HEK293 (cell line): ENCODE data around the gene ZNF467.

Experiments used
- CTCF ChIA-PET: fragments of 350-600 bp; formaldehyde crosslinking; extraction: SDS; loops from one replicate; lab custom pipeline; 2021; ENCODE audit warnings: antibody characterized with exemption; lab: Yijun Ruan, JAX
- POLR2A ChIA-PET: fragments of 300-600 bp; formaldehyde crosslinking; extraction: SDS; loops from one replicate; lab custom pipeline; 2020; ENCODE audit warnings: antibody characterized with exemption, inconsistent platforms; lab: Yijun Ruan, JAX
- H3K27ac ChIP-seq: fragments of 200-500 bp; sonication (Bioruptor generic); 2 replicates; pipeline ENCODE4 v1.5.1; 2014; ENCODE audit warnings: low read depth, low read length, control low read depth, inconsistent platforms; ENCODE audit errors: extremely low read depth
- H3K36me3 ChIP-seq, 2 experiments: fragments of 200-500 bp in 1 of 2; sonication (Bioruptor generic) in 1 of 2; 1 replicate in 1 of 2; 2 replicates in 1 of 2; pipeline ENCODE4 v1.5.1; 2014 to 2017; ENCODE audit warnings: inconsistent platforms in 2 of 2, low read length in 2 of 2; ENCODE audit not compliant: control insufficient read depth in 2 of 2, insufficient read depth in 1 of 2
- H3K4me1 ChIP-seq: fragments of 200-500 bp; sonication (Bioruptor generic); 2 replicates; pipeline ENCODE4 v1.5.1; 2014; ENCODE audit warnings: mild to moderate bottlenecking, low read length, inconsistent platforms; ENCODE audit not compliant: control insufficient read depth, insufficient read depth
- H3K4me3 ChIP-seq: 2 replicates; pipeline ENCODE4 v1.5.1; 2011; ENCODE audit warnings: low read depth, mild to moderate bottlenecking, control low read depth, low read length, moderate library complexity
- H3K9me3 ChIP-seq: fragments of 200-500 bp; sonication (Bioruptor generic); 2 replicates; pipeline ENCODE4 v1.5.1; 2014; ENCODE audit warnings: low read depth, low read length, inconsistent platforms; ENCODE audit not compliant: control insufficient read depth, insufficient read depth
- GLI2 ChIP-seq: fragments of 450-650 bp; formaldehyde crosslinking; IDR thresholded peaks from 2 replicates; pipeline ENCODE4; 2017; ENCODE audit warnings: missing biosample characterization, missing genetic modification characterization, low read depth, borderline replicate concordance
- OVOL3 ChIP-seq: fragments of 450-650 bp; formaldehyde crosslinking; IDR thresholded peaks from 2 replicates; pipeline ENCODE4 v1.5.1; 2016; ENCODE audit warnings: missing biosample characterization, missing genetic modification characterization
- ZBTB10 ChIP-seq: fragments of 450-650 bp; formaldehyde crosslinking; IDR thresholded peaks from 2 replicates; pipeline ENCODE4 v1.5.1; 2016; ENCODE audit warnings: missing biosample characterization, missing genetic modification characterization
- ZBTB44 ChIP-seq: fragments of 450-650 bp; IDR thresholded peaks from 2 replicates; pipeline ENCODE4 v1.5.1; 2018; ENCODE audit warnings: missing biosample characterization, mild to moderate bottlenecking, missing genetic modification characterization
- ZNF768 ChIP-seq: fragments of 450-650 bp; formaldehyde crosslinking; IDR thresholded peaks from 2 replicates; pipeline ENCODE4 v1.5.1; 2018; ENCODE audit warnings: missing biosample characterization, mild to moderate bottlenecking, missing genetic modification characterization
- ZNF791 ChIP-seq: fragments of 450-650 bp; formaldehyde crosslinking; IDR thresholded peaks from 2 replicates; pipeline ENCODE4 v1.5.1; 2016; ENCODE audit warnings: missing biosample characterization, missing genetic modification characterization
- ZNF830 ChIP-seq: fragments of 450-650 bp; IDR thresholded peaks from 2 replicates; pipeline ENCODE4 v1.5.0; 2018; ENCODE audit warnings: missing biosample characterization, missing genetic modification characterization, low read depth, mild to moderate bottlenecking, moderate library complexity
- ZSCAN16 ChIP-seq: fragments of 450-650 bp; formaldehyde crosslinking; IDR thresholded peaks from 2 replicates; pipeline ENCODE4 v1.5.1; 2016; ENCODE audit warnings: missing biosample characterization, missing genetic modification characterization
- ZSCAN23 ChIP-seq: fragments of 450-650 bp; formaldehyde crosslinking; IDR thresholded peaks from 2 replicates; pipeline ENCODE4 v1.5.1; 2016; ENCODE audit warnings: missing biosample characterization, missing genetic modification characterization
- TF ChIP-seq, protein P1 (sequence below): fragments of 450-650 bp; formaldehyde crosslinking; IDR thresholded peaks from 2 replicates; pipeline ENCODE4 v1.5.1; 2016; ENCODE audit warnings: missing biosample characterization, missing genetic modification characterization
- TF ChIP-seq, protein P2 (sequence below): fragments of 450-650 bp; formaldehyde crosslinking; IDR thresholded peaks from 2 replicates; pipeline ENCODE4 v1.5.1; 2016; ENCODE audit warnings: missing biosample characterization, missing genetic modification characterization
- TF ChIP-seq, protein P3 (sequence below): fragments of 450-650 bp; formaldehyde crosslinking; IDR thresholded peaks from 2 replicates; pipeline ENCODE4 v1.5.1; 2016; ENCODE audit warnings: missing biosample characterization, missing genetic modification characterization

Gene ZNF467

GRCh38 chr7:149818536-149818840, 45.1 kb upstream of the ZNF467 start:
- Histone ChIP-seq H3K9me3 (no peaks in the 10 kb centered on the region), H3K4me3 (no peak overlapping the region), H3K27ac (no peak overlapping the region), H3K36me3 (no peaks in the 10 kb centered on the region), H3K4me1 (no peaks in the 10 kb centered on the region)
- ChIA-PET POLR2A (interaction anchor here (1.5 kb wide), 1 partner anchor 21 kb away, joined by 3 read pairs; no protein-coding TSS in a partner anchor), CTCF (no interaction called here)
- TF ChIP-seq ZNF830 (tag by site-specific recombination) = no peak
- no peak for TF ChIP-seq ZBTB44
- no peak for TF ChIP-seq ZNF791 (tag by site-specific recombination)
- TF ChIP-seq GLI2 (tag by site-specific recombination) = no peak
- TF ChIP-seq, protein P1, sequence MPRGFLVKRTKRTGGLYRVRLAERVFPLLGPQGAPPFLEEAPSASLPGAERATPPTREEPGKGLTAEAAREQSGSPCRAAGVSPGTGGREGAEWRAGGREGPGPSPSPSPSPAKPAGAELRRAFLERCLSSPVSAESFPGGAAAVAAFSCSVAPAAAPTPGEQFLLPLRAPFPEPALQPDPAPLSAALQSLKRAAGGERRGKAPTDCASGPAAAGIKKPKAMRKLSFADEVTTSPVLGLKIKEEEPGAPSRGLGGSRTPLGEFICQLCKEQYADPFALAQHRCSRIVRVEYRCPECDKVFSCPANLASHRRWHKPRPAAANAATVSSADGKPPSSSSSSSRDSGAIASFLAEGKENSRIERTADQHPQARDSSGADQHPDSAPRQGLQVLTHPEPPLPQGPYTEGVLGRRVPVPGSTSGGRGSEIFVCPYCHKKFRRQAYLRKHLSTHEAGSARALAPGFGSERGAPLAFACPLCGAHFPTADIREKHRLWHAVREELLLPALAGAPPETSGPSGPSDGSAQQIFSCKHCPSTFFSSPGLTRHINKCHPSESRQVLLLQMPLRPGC = no peak
- no peak for TF ChIP-seq ZSCAN23
- no peak for TF ChIP-seq ZNF768 (tag by site-specific recombination)
- TF ChIP-seq ZSCAN16 (tag by site-specific recombination) = no peak
- TF ChIP-seq ZBTB10 (tag by site-specific recombination) = no peak

DNA sequence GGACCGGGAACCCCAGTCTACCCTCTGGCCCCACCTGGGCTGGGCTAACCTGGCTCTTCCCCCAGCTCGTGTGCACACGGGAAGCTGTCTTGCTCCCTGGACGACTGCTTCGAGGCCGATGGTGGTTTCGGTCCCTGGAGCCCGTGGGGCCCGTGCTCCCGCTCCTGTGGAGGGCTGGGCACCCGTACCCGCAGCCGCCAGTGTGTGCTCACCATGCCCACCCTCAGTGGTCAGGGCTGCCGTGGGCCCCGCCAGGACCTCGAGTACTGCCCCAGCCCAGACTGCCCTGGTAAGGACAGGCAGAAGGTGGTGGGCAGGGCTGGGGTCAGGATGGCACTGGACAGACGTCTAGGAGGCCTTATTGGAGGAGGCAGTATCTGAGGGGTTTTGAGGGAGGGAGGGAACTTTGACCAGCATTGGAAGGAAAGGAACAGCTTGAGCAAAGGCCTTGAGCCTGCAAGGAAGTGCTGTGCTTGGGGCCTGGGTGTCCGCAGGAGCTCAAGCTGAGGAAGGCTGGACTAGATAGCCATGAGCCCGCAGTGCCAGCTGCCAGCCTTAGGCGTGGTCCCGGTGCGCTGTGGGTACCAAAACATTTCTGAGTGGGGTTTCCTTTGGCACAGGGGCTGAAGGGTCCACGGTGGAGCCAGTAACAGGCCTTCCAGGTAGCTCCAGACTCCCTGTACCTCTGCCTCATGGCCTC, 44.6 kb upstream of the ZNF467 start:
- TF ChIP-seq OVOL3 (tag by site-specific recombination) = no peak
- TF ChIP-seq, protein P2, sequence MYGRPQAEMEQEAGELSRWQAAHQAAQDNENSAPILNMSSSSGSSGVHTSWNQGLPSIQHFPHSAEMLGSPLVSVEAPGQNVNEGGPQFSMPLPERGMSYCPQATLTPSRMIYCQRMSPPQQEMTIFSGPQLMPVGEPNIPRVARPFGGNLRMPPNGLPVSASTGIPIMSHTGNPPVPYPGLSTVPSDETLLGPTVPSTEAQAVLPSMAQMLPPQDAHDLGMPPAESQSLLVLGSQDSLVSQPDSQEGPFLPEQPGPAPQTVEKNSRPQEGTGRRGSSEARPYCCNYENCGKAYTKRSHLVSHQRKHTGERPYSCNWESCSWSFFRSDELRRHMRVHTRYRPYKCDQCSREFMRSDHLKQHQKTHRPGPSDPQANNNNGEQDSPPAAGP (tag by site-specific recombination) = no peak
- TF ChIP-seq, protein P3, sequence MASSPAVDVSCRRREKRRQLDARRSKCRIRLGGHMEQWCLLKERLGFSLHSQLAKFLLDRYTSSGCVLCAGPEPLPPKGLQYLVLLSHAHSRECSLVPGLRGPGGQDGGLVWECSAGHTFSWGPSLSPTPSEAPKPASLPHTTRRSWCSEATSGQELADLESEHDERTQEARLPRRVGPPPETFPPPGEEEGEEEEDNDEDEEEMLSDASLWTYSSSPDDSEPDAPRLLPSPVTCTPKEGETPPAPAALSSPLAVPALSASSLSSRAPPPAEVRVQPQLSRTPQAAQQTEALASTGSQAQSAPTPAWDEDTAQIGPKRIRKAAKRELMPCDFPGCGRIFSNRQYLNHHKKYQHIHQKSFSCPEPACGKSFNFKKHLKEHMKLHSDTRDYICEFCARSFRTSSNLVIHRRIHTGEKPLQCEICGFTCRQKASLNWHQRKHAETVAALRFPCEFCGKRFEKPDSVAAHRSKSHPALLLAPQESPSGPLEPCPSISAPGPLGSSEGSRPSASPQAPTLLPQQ (tag by site-specific recombination) = peak; percentile 36; the same call in 1 of the 2 replicates
- Histone ChIP-seq H3K4me3 (no peak overlapping the region), H3K9me3 (no peaks in the 10 kb centered on the region), H3K36me3 (no peaks in the 10 kb centered on the region), H3K4me1 (no peaks in the 10 kb centered on the region), H3K27ac (no peak overlapping the region)
- CTCF ChIA-PET = interaction anchor here (1.7 kb wide), 1 partner anchor 11 kb away, joined by 5 read pairs; no protein-coding TSS in a partner anchor
- POLR2A ChIA-PET = interaction anchor here (1.5 kb wide), 1 partner anchor 21 kb away, joined by 3 read pairs; no protein-coding TSS in a partner anchor
